Right hindlimb (tissue), 1 donor: ENCODE measurements around the gene HS3ST6.
"Not testable (repeated sequence)": the region's sequence is repeated elsewhere in the genome, so short reads cannot be mapped to it uniquely, and the experiment has no call there.

Source experiments
- DNase-seq: peaks from one replicate; pipeline ENCODE4 v3.0.0-alpha.2; 2018

The HS3ST6 gene

DNA sequence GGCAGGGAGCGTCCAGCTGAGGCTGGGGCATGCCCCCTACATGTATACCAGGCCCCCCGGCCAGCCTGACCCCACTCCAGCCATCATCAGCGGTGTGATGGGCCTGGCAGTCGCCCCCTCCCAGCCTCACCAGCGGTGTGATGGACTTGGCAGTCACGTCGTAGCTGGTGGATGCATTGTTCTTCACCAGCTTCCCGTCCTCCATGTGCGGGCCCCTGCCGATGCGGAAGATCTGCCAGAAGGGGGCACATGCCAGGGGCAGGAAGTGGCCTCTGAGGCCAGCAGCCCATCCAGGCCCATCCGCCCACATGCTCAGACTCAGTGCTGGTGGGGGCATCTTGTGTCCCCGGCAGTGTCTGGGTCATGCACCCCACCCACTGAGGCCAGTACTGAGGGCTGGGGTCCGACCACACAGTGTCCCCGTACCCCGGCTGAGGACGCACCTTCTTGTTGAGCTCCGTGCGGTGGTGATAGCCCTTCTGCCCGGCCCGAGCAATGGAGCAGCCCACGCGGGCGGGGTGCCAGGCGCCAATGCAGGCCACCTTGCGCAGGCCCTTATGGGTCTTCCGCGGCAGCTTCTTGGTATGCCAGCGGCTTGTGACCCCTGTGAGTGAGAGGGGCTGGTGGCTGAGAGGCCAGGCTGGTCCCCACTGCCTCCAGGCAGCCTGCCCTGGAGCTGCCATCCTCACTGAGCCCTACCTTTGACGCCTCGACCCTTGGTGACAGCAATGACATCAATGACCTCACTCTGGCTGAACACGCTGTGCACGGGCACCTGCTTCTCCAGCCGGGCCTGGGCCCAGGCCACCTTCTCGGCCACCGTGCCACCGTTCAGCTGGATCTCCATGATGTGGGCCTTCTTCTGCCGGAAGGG lies 28.5 kb upstream of the HS3ST6 start:
- DNase-seq, result no peak

DNA sequence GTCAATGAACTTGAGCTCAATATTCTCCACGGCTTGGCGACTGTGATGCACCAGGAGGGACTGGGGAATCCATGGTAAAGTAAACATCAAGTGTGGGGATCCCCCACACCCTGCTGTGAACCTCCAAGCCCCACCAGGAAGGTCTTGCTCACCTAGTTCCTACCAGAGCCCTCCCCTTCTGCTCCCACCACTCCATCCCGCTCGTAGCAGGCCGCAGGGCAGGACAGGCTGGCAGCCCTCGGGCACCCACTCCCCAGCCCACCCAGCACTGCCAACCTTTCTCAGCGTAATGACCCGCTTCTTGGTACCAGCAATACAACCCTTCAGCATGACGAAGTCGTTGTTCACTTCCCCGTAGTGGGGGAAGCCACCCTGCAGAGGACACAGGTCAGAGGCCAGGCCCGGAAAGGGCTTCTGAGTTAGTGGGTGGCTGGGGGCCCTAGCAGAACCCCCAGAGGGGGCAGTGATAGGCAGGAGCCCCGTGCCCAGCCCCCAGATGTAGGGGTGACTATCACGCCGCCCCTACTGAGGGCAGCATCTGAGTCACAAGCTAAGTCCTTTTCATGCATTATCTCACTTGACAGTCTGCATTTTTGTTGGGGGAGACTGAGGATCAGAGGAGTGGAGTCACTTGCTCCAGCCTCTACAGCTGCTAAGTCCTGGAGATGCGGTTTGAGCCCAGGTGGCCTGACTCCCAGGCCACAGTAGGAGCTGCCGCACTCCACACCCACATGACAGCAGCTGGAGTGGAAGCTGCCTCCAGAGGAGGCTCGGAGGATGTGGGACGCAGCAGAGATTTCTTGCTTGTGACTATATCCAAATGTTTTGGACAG lies 27.6 kb upstream of the HS3ST6 start:
- no peak for DNase-seq

DNA sequence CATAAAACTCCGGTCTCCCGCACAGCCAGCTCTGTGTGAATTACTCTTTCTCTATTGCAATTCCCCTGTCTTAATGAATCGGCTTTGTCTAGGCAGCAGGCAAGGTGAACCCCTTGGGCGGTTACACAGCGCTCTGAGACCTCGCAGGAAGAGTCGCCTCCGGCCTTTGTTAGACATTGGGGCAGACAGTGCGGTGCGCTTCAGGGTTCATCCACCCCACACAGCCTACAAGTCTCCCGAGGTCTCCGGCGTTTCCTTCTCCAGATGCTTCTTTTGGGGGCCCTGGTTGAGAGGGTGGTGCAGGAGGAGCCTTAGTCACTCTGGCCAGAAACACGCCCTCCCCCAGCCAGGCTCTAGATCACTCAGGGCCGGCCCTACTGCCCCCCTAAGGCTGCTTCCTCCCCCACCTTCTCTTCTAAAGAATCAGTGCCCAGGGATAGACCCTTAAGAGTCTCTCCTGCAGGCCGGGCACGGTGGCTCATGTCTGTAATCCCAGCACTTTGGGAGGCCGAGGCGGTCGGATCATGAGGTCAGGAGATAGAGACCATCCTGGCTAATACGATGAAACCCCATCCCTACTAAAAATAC lies 26.5 kb upstream of the HS3ST6 start:
- DNase-seq, result no peak

DNA sequence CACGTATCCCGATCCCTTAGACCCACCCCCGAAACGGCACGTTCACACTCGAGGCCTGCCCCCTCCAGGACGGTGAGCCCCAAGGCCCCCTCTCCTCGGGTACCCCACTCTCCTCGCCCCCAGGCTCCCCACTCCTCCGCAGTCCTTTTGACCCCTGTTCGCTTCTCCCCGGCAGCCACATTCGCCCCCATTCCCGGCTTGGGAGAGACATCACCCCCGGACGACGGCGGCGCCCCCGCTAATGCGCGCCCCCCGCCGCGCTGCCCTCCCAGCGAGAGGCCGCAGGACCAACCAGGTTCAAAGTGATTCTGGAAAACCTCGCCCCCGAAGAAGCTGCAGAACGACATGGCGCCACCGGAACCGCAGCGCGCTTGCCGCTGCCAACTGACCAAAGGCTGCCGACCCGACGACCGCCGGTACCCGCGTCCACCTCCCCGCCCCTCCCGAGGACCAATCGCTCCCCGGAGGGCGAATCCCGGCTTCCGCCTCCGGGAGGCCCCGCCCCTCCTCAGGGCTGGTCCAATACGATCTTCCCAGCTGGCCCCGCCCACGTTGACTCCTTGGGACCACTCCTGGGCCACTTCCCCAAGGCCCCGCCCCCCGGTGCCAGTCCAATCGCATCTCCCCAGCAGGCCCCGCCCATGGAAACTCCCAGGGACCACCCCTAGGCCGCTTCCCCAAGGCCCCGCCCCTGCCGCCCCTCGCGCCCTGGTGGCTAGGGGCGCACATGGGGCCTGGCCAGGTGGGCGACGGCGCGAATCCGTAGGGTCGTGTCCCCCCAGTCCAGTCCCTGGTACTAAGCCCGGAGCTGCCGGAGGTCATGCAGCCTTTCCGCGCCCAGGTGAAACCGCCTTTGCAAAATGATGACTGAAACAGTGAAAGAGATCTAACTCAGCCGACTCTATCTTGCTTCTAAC lies 24.9 kb upstream of the HS3ST6 start, which contains the start of gene MSRB1:
Gene MSRB1, minus strand, starts transcription at position 390 of the 917 bp plus-strand sequence. Its CDS starts 43 bp downstream, at position 347.
- DNase-seq, result peak; percentile 99

DNA sequence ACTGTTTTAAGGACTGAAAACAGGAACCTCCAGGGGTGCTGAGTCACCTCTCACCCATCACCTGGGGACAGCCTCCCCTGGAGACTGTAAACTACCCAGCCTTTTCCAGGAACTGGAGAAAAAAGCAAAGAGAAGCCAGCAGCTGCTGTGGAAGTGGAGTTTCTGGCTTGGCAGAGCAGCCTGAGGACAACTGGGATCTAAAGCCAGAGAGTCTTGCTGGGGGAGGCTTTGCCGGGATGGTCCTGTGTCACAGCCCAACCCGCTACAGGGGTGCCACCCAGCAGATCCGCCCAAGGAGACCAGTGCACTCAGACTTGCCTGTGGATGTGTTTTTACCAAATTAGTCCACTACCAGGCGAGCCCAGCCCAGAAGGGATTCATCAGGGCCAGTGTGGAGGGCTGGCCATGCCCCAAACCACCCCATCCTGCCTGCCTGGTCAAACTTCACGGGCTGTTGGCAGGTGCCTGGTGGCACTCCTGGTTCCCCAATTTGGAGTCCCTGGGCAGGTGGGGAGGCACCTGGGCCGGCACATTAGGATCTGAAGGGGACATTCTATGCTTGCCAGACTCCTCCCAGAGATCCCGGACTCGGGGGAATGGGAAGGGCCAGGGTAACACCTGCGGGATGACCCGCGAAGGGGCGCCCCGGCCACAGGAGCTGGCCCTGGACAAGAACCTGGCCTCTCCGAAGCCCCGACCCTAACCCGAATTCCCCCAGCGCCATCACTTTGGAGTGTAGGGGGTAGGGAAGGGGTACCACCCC lies 24.0 kb upstream of the HS3ST6 start:
- DNase-seq, result peak; percentile 30

DNA sequence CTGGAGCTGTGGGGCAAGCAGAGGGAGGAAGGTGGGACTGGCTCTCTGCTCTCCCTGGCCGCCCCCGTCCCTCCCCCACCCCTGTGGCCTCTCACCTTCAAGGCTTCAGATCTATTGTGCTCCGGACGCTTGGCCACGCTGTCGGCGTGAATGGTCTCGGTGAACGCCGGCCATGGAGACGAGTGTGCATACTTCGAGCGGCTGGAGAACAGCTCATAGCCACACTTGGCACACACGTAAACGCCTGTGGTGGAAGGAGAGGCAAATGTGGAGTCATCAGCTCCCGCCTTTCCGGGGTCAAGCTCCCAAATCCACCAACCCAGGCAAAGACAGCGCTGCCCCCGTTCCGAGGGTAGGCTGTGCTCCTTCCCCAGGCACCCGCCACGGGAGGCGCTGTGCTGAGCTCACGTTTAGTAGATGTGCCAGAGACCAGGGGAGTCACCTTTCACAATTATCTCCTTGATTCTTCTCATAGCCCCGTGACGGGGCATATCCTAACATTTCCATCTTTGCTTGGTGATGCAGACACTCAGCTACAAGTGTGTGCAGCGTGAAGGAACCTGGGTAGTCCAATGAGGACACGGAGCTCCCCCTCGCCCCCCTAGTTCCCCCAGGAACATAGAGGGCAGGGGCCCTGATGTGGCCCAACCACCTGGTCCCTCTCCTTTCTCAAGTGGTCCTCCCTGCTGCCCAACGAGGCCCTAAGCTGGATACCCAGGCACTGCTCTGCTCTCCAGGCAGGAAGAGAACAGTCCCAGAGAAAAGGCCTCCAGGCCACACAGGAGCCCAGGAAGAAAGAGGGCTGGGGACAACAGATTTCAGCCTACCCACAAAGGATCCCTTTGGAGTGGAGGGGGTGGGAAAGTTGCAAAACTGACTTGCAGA lies 23.2 kb upstream of the HS3ST6 start:
- peak; percentile 20 for DNase-seq

DNA sequence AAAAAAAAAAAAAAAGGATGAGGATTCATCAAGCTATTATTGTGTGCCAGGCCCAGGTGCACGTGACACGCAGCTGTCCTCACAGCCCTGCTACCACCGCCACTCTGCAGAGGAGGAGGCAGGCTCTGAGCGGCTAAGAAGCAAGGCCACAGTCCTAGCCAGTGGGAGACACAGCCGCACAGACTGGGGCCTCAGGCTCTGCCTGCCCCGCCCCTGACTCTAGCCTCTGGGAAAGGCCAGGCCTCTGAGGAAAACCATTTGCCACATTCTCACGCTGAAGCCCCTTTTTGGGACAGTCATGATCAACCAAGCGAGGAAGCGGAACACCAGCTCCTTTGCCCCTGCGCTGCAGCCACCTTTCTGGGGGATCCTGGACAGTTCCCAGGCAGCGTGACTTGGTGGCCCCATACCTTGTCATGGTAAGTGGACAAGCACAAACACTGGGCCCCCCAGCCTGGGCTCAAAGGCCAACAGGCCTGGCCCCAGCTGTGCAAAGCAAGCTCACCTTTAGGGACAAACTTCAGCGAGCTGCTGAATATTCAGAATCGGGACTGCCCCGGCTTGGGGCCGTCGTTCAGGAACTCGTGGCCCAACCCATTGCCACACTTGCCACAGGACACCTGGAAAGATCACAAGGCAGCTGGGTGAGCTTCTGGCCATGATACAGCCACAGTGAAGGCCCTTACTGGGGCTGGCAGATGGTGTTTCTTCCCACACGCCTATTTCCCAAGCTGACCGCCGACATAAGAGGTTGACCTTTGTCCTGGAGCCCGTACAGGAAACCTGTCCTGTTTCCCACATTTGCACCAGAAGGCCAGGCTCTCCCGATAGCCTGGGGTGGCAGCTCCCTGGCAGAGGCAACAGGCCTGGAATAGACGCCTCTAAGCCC lies 22.3 kb upstream of the HS3ST6 start:
- DNase-seq, result no peak

DNA sequence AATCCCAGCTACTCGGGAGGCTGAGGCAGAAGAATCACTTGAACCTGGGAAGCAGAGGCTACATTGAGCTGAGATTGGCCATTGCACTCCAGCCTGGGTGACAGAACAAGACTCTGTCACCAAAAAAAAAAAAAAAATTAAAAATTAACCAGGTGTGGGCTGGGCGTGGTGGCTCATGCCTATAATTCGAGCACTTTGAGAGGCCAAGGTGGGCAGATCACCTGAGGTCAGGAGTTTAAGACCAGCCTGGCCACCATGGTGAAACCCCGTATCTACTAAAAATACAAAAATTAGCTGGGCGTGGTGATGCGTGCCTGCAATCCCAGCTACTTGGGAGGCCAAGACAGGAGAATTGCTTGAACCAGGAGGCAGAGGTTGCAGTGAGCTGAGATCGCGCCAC lies 21.6 kb upstream of the HS3ST6 start:
- not testable (repeated sequence) for DNase-seq

DNA sequence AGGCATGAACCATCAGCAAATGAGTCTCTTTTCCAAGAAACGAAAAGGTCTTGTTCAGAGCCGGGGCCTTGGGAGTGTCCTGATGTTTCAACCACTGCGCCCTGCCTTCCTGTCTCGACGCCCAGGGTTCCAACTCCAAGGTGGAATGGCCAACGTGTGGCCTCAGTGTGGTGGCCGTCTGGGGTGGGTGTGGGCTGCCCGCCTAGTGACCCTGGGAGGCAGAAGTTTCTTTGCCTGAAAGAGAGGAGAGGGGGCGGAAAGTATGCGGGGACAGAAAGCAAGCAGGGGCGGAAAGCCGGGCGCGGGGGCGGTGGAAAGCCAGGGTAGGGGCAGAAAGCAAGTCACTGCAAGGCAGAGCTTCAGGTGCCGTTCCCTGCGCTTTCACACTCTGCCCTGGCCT lies 20.7 kb upstream of the HS3ST6 start:
- DNase-seq, result no peak

DNA sequence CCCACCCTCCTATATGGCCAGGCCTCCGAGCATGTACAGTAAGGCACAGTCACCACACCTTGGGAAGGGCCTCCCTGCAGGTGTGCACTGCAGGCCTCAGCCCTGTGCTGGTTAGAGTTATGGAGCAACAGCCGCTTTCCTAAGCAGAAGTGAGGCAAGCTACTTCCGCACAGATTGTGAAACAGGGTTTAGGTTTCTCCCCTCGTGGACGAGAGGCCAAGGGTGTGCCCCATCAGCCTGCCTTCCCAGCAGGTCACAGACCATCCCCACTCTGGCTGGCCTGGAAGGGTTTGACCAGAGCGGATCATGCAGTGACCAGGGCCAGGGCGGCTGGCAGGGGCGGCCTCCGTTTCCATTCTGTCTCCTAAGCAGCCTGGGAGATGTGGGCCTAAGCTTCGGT lies 20.1 kb upstream of the HS3ST6 start:
- peak; percentile 21 for DNase-seq

DNA sequence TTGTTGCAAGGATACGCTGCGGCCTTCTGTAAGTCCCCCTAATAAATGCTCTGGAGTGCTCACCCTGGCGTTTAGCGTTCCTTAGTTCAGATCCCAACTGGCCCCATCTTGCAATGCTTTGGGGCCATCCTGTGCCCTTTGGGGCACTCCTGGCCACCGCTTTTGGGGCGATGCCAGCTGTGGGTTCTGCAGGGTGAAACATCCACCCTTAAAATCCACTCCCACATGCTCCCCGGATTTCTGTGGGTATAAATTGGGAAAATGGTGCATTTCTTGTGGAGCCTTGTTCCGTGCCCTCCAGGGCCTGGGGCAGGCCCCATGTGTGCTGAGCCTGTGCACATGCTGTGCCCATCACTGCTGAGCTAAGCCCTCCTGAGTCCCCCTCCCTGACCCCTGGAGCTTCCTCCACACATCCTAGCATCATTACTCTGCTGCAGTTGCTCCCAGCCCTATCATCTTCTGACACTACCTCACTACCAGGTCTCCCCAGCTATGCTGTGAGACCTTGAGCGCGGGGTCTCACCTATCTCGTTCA lies 18.8 kb upstream of the HS3ST6 start:
- DNase-seq, result no peak

DNA sequence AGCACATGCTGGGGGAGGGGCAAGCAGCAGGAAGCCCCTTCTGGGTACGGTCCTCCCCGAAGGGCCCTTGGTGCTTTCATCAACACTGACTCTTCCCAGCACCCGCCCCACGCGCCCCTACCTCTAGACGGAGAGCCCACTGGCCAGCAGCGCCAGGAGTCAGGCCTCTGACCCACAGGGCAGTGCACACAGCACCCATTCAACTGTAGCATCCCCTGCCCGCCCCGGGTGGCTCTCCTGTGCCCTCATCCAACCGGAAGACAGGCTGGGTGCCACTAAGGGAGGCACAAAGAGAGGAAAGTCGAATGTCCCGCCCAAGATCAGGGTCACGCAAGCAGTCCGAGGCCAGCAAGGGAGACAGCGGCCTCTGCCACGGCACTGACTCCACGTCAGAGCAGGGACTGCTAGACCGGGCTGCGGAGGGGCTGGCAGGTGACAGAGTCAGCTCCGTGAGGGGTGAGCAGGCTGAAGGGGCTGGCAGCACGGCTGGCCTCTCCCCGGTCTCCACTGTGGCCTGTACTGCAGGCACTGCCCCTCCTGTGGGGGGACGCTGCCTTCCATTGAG lies 15.0 kb upstream of the HS3ST6 start:
- no peak for DNase-seq

DNA sequence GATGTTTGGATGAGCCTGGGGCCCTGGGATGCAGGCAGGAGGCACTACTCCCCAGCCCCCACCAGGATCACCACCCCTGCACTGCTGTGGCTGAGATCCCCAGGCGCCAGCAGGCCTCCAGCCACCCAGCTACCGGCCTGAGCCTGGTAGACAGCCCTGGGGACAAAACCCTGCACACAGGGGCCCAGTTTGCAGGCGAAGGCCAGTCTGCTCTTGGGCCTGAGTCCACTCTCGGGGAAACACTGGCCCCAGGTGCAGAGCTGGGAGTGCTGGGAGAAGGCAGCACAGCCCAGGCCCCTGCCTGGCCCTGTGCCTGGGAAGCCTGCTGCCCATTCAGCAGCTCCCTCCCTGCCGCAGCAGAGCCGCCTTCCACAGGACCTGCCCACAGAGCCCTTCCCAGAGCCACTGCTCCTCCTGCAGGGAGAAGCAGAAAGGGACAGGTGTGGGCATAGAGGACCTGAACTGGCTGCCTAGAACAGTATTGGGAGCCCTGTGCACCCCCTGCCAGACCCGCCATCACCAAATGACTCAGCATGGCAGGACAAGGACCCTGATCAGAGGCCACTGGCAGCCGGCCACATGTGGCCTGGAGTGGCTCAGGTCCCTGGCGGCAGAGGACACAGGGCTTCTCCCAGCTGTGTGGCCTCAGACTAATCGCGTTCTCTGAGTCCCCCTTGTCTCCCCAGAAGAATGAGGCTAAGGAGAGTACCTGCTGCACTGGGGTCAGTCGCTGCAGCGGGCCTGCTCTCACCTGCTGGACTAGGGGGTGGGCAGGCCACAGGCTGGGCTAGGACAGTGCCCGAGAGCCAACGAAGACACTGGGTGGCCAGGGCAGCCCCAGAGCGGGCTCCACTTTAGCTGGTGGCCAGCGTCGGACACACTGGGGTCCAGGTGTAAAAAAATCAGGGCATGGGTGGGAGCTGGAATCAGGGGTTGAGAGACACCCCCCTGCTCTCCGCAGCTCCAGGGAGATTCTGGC lies 14.1 kb upstream of the HS3ST6 start:
- DNase-seq, result peak; percentile 20

DNA sequence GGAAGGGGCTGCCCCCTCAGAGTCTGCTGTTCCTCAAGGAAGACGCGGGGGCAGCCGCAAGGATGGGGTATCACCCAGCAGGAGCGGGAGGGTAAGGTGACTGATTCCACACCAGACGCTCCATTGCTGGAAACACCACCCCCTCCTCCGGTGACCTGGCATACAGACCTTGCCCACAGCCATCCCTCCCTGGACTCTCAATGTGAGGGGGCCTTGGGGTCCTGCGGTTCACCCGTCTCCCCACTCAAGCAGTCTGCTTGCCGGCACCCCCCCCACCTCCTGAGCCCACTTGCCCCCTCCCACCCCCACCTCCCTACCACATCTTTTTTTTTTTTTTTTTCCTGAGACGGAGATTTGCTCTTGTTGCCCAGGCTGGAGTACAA lies 12.1 kb upstream of the HS3ST6 start:
- DNase-seq, result no peak

DNA sequence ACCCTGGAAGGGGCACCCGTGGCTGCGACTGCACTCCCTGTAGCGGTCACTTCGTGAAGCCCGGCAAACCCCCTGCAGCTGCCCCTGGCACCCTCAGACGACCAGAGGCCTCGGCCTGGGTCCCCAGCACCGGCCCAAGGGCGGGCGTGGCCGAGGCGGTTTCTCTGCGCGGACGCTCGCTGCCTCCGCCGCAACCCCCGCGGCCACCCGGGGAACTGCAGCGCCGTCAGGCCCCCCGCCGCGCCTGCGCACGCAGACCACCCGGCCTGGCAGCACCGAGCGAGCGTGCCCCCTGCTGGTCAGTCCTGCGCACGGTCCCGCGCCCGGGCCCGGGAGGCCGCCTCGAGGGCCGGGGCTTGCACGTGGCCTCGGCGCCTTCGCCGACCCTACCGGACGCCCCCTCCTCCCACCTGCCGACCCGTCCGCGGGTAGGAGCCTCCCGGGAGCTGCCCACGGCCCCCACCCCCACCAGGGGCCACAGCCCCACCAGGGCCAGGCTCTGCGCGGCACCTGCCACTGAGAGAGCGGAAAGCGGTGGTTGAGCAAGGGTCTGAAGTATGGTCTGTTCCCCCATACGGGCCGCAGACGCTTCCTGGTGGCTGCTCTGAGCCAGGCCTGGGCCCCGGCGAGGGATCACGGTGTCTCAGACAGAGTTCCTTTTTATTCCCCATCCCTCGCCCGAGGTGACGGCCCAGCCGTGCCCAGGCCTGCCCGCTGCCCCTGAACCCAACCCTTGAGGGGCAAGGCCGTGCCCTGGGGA lies 11.5 kb upstream of the HS3ST6 start:
- peak; percentile 93 for DNase-seq

DNA sequence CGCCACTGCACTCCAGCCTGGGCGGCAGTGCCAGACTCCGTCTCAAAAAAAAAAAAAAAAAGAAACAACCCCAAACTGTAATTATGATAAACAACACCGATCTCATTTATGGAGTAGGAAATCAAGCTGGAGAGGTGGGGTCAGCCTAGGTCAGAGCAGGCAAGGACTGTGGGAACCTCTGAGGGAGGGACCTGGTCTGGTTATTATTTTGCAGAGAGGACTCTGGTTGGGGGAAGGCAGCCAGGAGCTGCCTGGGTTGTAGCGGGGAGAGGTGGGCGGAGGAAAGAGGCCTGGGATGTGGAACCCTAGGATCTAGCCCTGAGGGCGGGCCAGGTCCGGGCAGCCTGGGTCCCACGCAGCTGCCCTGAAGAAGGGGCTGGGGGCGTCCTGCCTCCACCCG lies 10.9 kb upstream of the HS3ST6 start:
- peak; percentile 49 for DNase-seq

DNA sequence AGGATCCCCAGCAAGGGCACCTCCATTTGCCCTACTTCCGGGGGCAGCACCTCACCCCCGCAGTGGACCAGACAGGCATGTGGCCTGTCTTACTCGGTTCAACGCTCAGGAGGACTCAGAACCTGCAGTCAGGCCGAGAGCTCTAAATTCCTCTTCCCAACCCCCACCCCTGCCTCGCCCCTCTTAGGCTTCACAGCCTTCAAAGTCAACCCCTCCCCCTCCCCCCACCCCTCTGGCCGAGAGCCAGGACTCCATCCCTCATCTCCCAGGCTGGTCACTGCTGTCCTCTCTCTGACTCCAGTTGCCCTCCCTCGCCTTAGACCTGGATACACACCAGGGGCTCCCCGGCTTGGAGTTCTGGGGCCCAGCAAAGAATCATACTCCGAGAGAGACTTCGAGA lies 8.1 kb upstream of the HS3ST6 start:
- no peak for DNase-seq
